Measurements from ENCODE around the gene ANKRD29.
A peak's percentile ranks its signal among the peaks of the same experiment; 100 is the strongest.

The ANKRD29 gene

GRCh38 chr18:23702606-23703005 is 39.9 kb upstream of the ANKRD29 start:
- H3K4me1 ChIP-seq (ENCODE audit: control insufficient read depth in 1 of 2, insufficient read depth in 2 of 2, low read length in 2 of 2), result no peaks in the 10 kb centered on the region
- H3K27ac ChIP-seq (ENCODE audit: low read depth, low read length), result no peak overlapping the region
- no peak overlapping the region for H3K4me3 ChIP-seq (ENCODE audit: low read depth in 1 of 2, low read length in 2 of 2)
- no peaks in the 10 kb centered on the region for H3K36me3 ChIP-seq (ENCODE audit: control insufficient read depth in 1 of 2, insufficient read depth in 2 of 2, low read length in 2 of 2)
- H3K9ac ChIP-seq (ENCODE audit: low read depth in 1 of 2, low read length in 2 of 2), result no peak overlapping the region
- no peaks in the 10 kb centered on the region for H3K27me3 ChIP-seq (ENCODE audit: control insufficient read depth in 1 of 2, insufficient read depth in 2 of 2, low read length in 2 of 2)
- peaks cover 5% of the 10 kb centered on the region in 2 donors for H3K9me3 ChIP-seq (ENCODE audit: control insufficient read depth in 1 of 2, low read length in 2 of 2)

GRCh38 chr18:23701544-23702064 is 38.9 kb upstream of the ANKRD29 start:
- no peaks in the 10 kb centered on the region for H3K4me1 ChIP-seq (ENCODE audit: control insufficient read depth in 1 of 2, insufficient read depth in 2 of 2, low read length in 2 of 2)
- no peak overlapping the region for H3K4me3 ChIP-seq (ENCODE audit: low read depth in 1 of 2, low read length in 2 of 2)
- H3K9me3 ChIP-seq (ENCODE audit: control insufficient read depth in 1 of 2, low read length in 2 of 2), result no peaks in the 10 kb centered on the region
- H3K9ac ChIP-seq (ENCODE audit: low read depth in 1 of 2, low read length in 2 of 2), result no peak overlapping the region
- no peaks in the 10 kb centered on the region for H3K36me3 ChIP-seq (ENCODE audit: control insufficient read depth in 1 of 2, insufficient read depth in 2 of 2, low read length in 2 of 2)
- no peaks in the 10 kb centered on the region for H3K27me3 ChIP-seq (ENCODE audit: control insufficient read depth in 1 of 2, insufficient read depth in 2 of 2, low read length in 2 of 2)
- no peak overlapping the region for H3K27ac ChIP-seq (ENCODE audit: low read depth, low read length)

- no peaks in the 10 kb centered on the region for H3K36me3 ChIP-seq (ENCODE audit: control insufficient read depth in 1 of 2, insufficient read depth in 2 of 2, low read length in 2 of 2)
- H3K4me3 ChIP-seq (ENCODE audit: low read depth in 1 of 2, low read length in 2 of 2), result no peak overlapping the region
- H3K9me3 ChIP-seq (ENCODE audit: control insufficient read depth in 1 of 2, low read length in 2 of 2), result no peaks in the 10 kb centered on the region
- H3K27ac ChIP-seq (ENCODE audit: low read depth, low read length), result no peak overlapping the region
- H3K27me3 ChIP-seq (ENCODE audit: control insufficient read depth in 1 of 2, insufficient read depth in 2 of 2, low read length in 2 of 2), result no peaks in the 10 kb centered on the region
- no peak overlapping the region for H3K9ac ChIP-seq (ENCODE audit: low read depth in 1 of 2, low read length in 2 of 2)
- H3K4me1 ChIP-seq (ENCODE audit: control insufficient read depth in 1 of 2, insufficient read depth in 2 of 2, low read length in 2 of 2), result no peaks in the 10 kb centered on the region
These were observed 38.3 kb upstream of the ANKRD29 start for GRCh38 chr18:23701017-23701416.

- H3K4me1 ChIP-seq (ENCODE audit: control insufficient read depth in 1 of 2, insufficient read depth in 2 of 2, low read length in 2 of 2), result no peaks in the 10 kb centered on the region
- H3K4me3 ChIP-seq (ENCODE audit: low read depth in 1 of 2, low read length in 2 of 2), result no peak overlapping the region
- no peak overlapping the region for H3K27ac ChIP-seq (ENCODE audit: low read depth, low read length)
- H3K9ac ChIP-seq (ENCODE audit: low read depth in 1 of 2, low read length in 2 of 2), result no peak overlapping the region
- no peaks in the 10 kb centered on the region for H3K9me3 ChIP-seq (ENCODE audit: control insufficient read depth in 1 of 2, low read length in 2 of 2)
- no peaks in the 10 kb centered on the region for H3K27me3 ChIP-seq (ENCODE audit: control insufficient read depth in 1 of 2, insufficient read depth in 2 of 2, low read length in 2 of 2)
- H3K36me3 ChIP-seq (ENCODE audit: control insufficient read depth in 1 of 2, insufficient read depth in 2 of 2, low read length in 2 of 2), result no peaks in the 10 kb centered on the region
These were observed 32.1 kb upstream of the ANKRD29 start for GRCh38 chr18:23694637-23695430.

- Histone ChIP-seq H3K4me3 (ENCODE audit: low read depth in 1 of 2, low read length in 2 of 2) (no peak overlapping the region), H3K36me3 (ENCODE audit: control insufficient read depth in 1 of 2, insufficient read depth in 2 of 2, low read length in 2 of 2) (no peaks in the 10 kb centered on the region), H3K27me3 (ENCODE audit: control insufficient read depth in 1 of 2, insufficient read depth in 2 of 2, low read length in 2 of 2) (peaks cover 2 to 4% of the 10 kb centered on the region in 2 donors), H3K27ac (ENCODE audit: low read depth, low read length) (no peak overlapping the region), H3K9ac (ENCODE audit: low read depth in 1 of 2, low read length in 2 of 2) (no peak overlapping the region), H3K4me1 (ENCODE audit: control insufficient read depth in 1 of 2, insufficient read depth in 2 of 2, low read length in 2 of 2) (peaks cover 4% of the 10 kb centered on the region in 2 donors), H3K9me3 (ENCODE audit: control insufficient read depth in 1 of 2, low read length in 2 of 2) (no peaks in the 10 kb centered on the region)
These were observed 31.1 kb upstream of the ANKRD29 start for GRCh38 chr18:23693846-23694245.

- no peaks in the 10 kb centered on the region for H3K9me3 ChIP-seq (ENCODE audit: control insufficient read depth in 1 of 2, low read length in 2 of 2)
- H3K27me3 ChIP-seq (ENCODE audit: control insufficient read depth in 1 of 2, insufficient read depth in 2 of 2, low read length in 2 of 2), result peaks cover 7 to 8% of the 10 kb centered on the region in 2 donors
- peaks cover 6 to 7% of the 10 kb centered on the region in 2 donors for H3K4me1 ChIP-seq (ENCODE audit: control insufficient read depth in 1 of 2, insufficient read depth in 2 of 2, low read length in 2 of 2)
- peak overlapping the region; percentile 53 to 63 for H3K4me3 ChIP-seq (ENCODE audit: low read depth in 1 of 2, low read length in 2 of 2)
- no peak overlapping the region for H3K9ac ChIP-seq (ENCODE audit: low read depth in 1 of 2, low read length in 2 of 2)
- H3K36me3 ChIP-seq (ENCODE audit: control insufficient read depth in 1 of 2, insufficient read depth in 2 of 2, low read length in 2 of 2), result no peaks in the 10 kb centered on the region
- H3K27ac ChIP-seq (ENCODE audit: low read depth, low read length), result no peak overlapping the region
These were observed 27.9 kb upstream of the ANKRD29 start for GRCh38 chr18:23690505-23691068.

- Histone ChIP-seq H3K4me3 (ENCODE audit: low read depth in 1 of 2, low read length in 2 of 2) (peak overlapping the region; percentile 53 to 63), H3K27me3 (ENCODE audit: control insufficient read depth in 1 of 2, insufficient read depth in 2 of 2, low read length in 2 of 2) (peaks cover 7 to 8% of the 10 kb centered on the region in 2 donors), H3K27ac (ENCODE audit: low read depth, low read length) (no peak overlapping the region)
These were observed 27.1 kb upstream of the ANKRD29 start for GRCh38 chr18:23689616-23690504.

GRCh38 chr18:23689031-23689615 is 26.4 kb upstream of the ANKRD29 start, which contains the start of gene LAMA3:
Gene LAMA3, plus strand, starts transcription at chr18:23689453. Its CDS starts 231 bp downstream, at chr18:23689684.
- Histone ChIP-seq H3K27ac (ENCODE audit: low read depth, low read length) (no peak within 1 kb of the TSS), H3K36me3 (ENCODE audit: control insufficient read depth in 1 of 2, insufficient read depth in 2 of 2, low read length in 2 of 2) (no peaks in the 10 kb centered on the region), H3K4me3 (ENCODE audit: low read depth in 1 of 2, low read length in 2 of 2) (peak within 1 kb of the TSS; percentile 53 to 63), H3K9me3 (ENCODE audit: control insufficient read depth in 1 of 2, low read length in 2 of 2) (no peaks in the 10 kb centered on the region), H3K9ac (ENCODE audit: low read depth in 1 of 2, low read length in 2 of 2) (peak within 1 kb of the TSS; percentile 10 to 54), H3K4me1 (ENCODE audit: control insufficient read depth in 1 of 2, insufficient read depth in 2 of 2, low read length in 2 of 2) (peaks cover 6 to 7% of the 10 kb centered on the region in 2 donors), H3K27me3 (ENCODE audit: control insufficient read depth in 1 of 2, insufficient read depth in 2 of 2, low read length in 2 of 2) (peaks cover 7 to 8% of the 10 kb centered on the region in 2 donors)

More at GRCh38 chr18:23689616-23690504, 27.1 kb upstream of the ANKRD29 start:
- Histone ChIP-seq H3K4me1 (ENCODE audit: control insufficient read depth in 1 of 2, insufficient read depth in 2 of 2, low read length in 2 of 2) (peaks cover 6 to 7% of the 10 kb centered on the region in 2 donors), H3K9ac (ENCODE audit: low read depth in 1 of 2, low read length in 2 of 2) (peak overlapping the region; percentile 10 to 54), H3K36me3 (ENCODE audit: control insufficient read depth in 1 of 2, insufficient read depth in 2 of 2, low read length in 2 of 2) (no peaks in the 10 kb centered on the region), H3K9me3 (ENCODE audit: control insufficient read depth in 1 of 2, low read length in 2 of 2) (no peaks in the 10 kb centered on the region)

- H3K27ac ChIP-seq (ENCODE audit: low read depth, low read length), result no peak overlapping the region
These were observed 25.8 kb upstream of the ANKRD29 start for GRCh38 chr18:23688528-23688927.

More at GRCh38 chr18:23688528-23688927, 25.8 kb upstream of the ANKRD29 start:
- Histone ChIP-seq H3K4me1 (ENCODE audit: control insufficient read depth in 1 of 2, insufficient read depth in 2 of 2, low read length in 2 of 2) (peaks cover 6 to 7% of the 10 kb centered on the region in 2 donors), H3K36me3 (ENCODE audit: control insufficient read depth in 1 of 2, insufficient read depth in 2 of 2, low read length in 2 of 2) (no peaks in the 10 kb centered on the region), H3K4me3 (ENCODE audit: low read depth in 1 of 2, low read length in 2 of 2) (peak overlapping the region; percentile 53 to 63), H3K27me3 (ENCODE audit: control insufficient read depth in 1 of 2, insufficient read depth in 2 of 2, low read length in 2 of 2) (peaks cover 7 to 10% of the 10 kb centered on the region in 2 donors), H3K9me3 (ENCODE audit: control insufficient read depth in 1 of 2, low read length in 2 of 2) (no peaks in the 10 kb centered on the region), H3K9ac (ENCODE audit: low read depth in 1 of 2, low read length in 2 of 2) (no peak overlapping the region)
